Common myeloid progenitor, CD34-positive (primary cell): ENCODE measurements around the gene F5.

Source experiments
- CTCF ChIA-PET: fragments of 350-600 bp; sonication (Branson Sonifier 250); formaldehyde crosslinking; loops from one replicate; lab custom pipeline; 2021; ENCODE audit warnings: antibody characterized with exemption; lab: Charles Lee
- POLR2A ChIA-PET: fragments of 350-600 bp; sonication (Branson Sonifier 250); formaldehyde crosslinking; loops from one replicate; lab custom pipeline; 2021; ENCODE audit warnings: antibody characterized with exemption; lab: Charles Lee
- DNase-seq, 3 donors: peaks; one replicate each; pipeline versions ENCODE4 v3.0.0 to v3.0.0-alpha.2; 2013
- H3K27ac ChIP-seq, 2 experiments: 1 replicate in 1 of 2; 2 replicates in 1 of 2; pipeline ENCODE4 v1.7.0; 2013; ENCODE audit warnings: inconsistent platforms in 2 of 2, low read length in 2 of 2, mild to moderate bottlenecking in 2 of 2, low read depth in 1 of 2, moderate library complexity in 1 of 2; ENCODE audit not compliant: severe bottlenecking in 2 of 2, insufficient read depth in 1 of 2, poor library complexity in 1 of 2
- H3K27me3 ChIP-seq, 5 experiments: replicated peaks in 2 of 5; 1 replicate in 3 of 5; 2 replicates in 2 of 5; pipeline versions ENCODE4 v1.6.1 to v1.7.0; 2013; ENCODE audit warnings: low read length in 4 of 5, mild to moderate bottlenecking in 2 of 5, moderate library complexity in 2 of 5, inconsistent platforms in 1 of 5; ENCODE audit not compliant: insufficient read depth in 5 of 5, control insufficient read depth in 4 of 5
- H3K36me3 ChIP-seq, 4 experiments: 1 replicate in 2 of 4; 2 replicates in 2 of 4; pipeline versions ENCODE4 v1.6.1 to v1.7.0; 2013; ENCODE audit warnings: low read length in 3 of 4, control low read depth in 1 of 4, mild to moderate bottlenecking in 1 of 4; ENCODE audit not compliant: control insufficient read depth in 4 of 4, insufficient read depth in 4 of 4
- H3K4me1 ChIP-seq, 4 experiments: 1 replicate in 3 of 4; 2 replicates in 1 of 4; pipeline versions ENCODE4 v1.6.1 to v1.7.1; 2013; ENCODE audit warnings: low read length in 3 of 4, mild to moderate bottlenecking in 3 of 4, control low read depth in 1 of 4, inconsistent platforms in 1 of 4, moderate library complexity in 1 of 4; ENCODE audit not compliant: control insufficient read depth in 4 of 4, insufficient read depth in 4 of 4; ENCODE audit errors: control extremely low read depth in 1 of 4
- H3K4me3 ChIP-seq, 7 experiments: 1 replicate in 4 of 7; 2 replicates in 3 of 7; pipeline versions ENCODE4 v1.5.1 to v1.7.0; 2013; ENCODE audit warnings: mild to moderate bottlenecking in 7 of 7, low read length in 6 of 7, moderate library complexity in 6 of 7, inconsistent platforms in 2 of 7, low read depth in 2 of 7, control low read depth in 1 of 7; ENCODE audit not compliant: insufficient read depth in 4 of 7, control insufficient read depth in 1 of 7; ENCODE audit errors: extremely low read depth in 1 of 7
- H3K9me3 ChIP-seq, 5 experiments: 1 replicate in 4 of 5; 2 replicates in 1 of 5; pipeline versions ENCODE4 v1.6.1 to v1.7.1; 2013; ENCODE audit warnings: low read length in 4 of 5, mild to moderate bottlenecking in 2 of 5, inconsistent platforms in 1 of 5, low read depth in 1 of 5, moderate library complexity in 1 of 5; ENCODE audit not compliant: control insufficient read depth in 4 of 5, insufficient read depth in 2 of 5; ENCODE audit errors: control extremely low read depth in 1 of 5
- WGBS: methylation state at CpG from one replicate; pipeline ENCODE4 v1.1.5; 2013; ENCODE audit not compliant: insufficient coverage; 5-methylcytosine and 5-hydroxymethylcytosine counted together

Gene F5

GRCh38 chr1:169525391-169525790 lies 60.9 kb downstream of the F5 start:
- peaks cover 17 to 35% (median 23%) of the 10 kb centered on the region in 4 experiments for H3K4me1 ChIP-seq
- no peaks in the 10 kb centered on the region for H3K9me3 ChIP-seq
- DNase-seq: no peak
- WGBS: no CpG with 5 or more reads among the region's 1 CpG
- ChIA-PET CTCF (no interaction called here), POLR2A (no interaction called here)
- H3K36me3 ChIP-seq: no peaks in the 10 kb centered on the region
- H3K4me3 ChIP-seq: no peak overlapping the region
- H3K27ac ChIP-seq: no peak overlapping the region
- no peaks in the 10 kb centered on the region for H3K27me3 ChIP-seq

GRCh38 chr1:169523904-169524303 lies 62.4 kb downstream of the F5 start:
- no peaks in the 10 kb centered on the region for H3K36me3 ChIP-seq
- POLR2A ChIA-PET: no interaction called here

GRCh38 chr1:169521226-169521625 lies 65.1 kb downstream of the F5 start:
- 80% methylated on average over 1 of the region's 1 CpG for WGBS

More at GRCh38 chr1:169523904-169524303, 62.4 kb downstream of the F5 start:
- CTCF ChIA-PET: no interaction called here
- no peak overlapping the region for H3K27ac ChIP-seq
- peaks cover 13 to 28% (median 17%) of the 10 kb centered on the region in 4 experiments for H3K4me1 ChIP-seq
- DNase-seq: no peak
- no peak overlapping the region for H3K4me3 ChIP-seq
- H3K9me3 ChIP-seq: no peaks in the 10 kb centered on the region
- no peaks in the 10 kb centered on the region for H3K27me3 ChIP-seq

DNA sequence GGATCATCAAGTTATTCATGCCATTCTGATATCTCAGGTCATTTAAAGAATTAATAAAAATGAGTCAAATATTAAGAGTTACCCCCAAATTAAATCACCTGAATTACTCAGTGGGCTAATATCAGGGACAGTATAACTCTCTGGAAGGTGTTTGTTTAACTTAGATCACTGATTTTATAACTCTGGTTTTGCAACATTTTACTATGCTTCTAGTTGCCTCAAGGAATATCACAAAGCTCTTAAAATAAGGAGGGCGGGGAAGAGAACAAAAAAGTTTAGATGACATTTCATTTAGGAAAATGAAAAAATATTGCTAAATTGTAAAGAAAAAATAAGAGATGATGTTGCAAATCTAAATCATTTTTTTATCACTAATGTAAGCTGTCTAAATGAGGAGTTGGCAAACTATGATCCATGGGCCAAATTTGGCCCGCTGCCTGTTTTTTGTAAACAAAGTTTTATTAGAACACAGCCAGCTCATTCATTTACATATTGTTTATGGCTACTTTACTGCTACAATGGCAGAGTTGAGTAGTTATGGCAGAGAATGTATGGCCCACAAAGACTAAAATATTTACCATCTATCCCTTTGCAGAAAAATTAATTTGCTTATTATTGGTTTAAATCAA lies 68.6 kb downstream of the F5 start:
- H3K36me3 ChIP-seq: no peaks in the 10 kb centered on the region
- ChIA-PET POLR2A (no interaction called here), CTCF (interaction anchor here (0.8 kb wide), 1 partner anchor 12 kb away, joined by 4 read pairs; no protein-coding TSS in a partner anchor)
- H3K27ac ChIP-seq: no peak overlapping the region
- no peaks in the 10 kb centered on the region for H3K27me3 ChIP-seq
- DNase-seq: no peak
- peaks cover 0 to 13% (median 3%) of the 10 kb centered on the region in 4 experiments for H3K4me1 ChIP-seq
- H3K9me3 ChIP-seq: no peaks in the 10 kb centered on the region
- no CpG with 5 or more reads among the region's 2 CpGs for WGBS
- H3K4me3 ChIP-seq: no peak overlapping the region

More at GRCh38 chr1:169521226-169521625, 65.1 kb downstream of the F5 start:
- ChIA-PET CTCF (interaction anchor here (1.0 kb wide), 1 partner anchor 25 kb away, joined by 3 read pairs; no protein-coding TSS in a partner anchor), POLR2A (no interaction called here)
- H3K4me1 ChIP-seq: peaks cover 0 to 2% (median 0%) of the 10 kb centered on the region in 4 experiments
- DNase-seq: no peak
- H3K36me3 ChIP-seq: no peaks in the 10 kb centered on the region
- H3K27ac ChIP-seq: no peak overlapping the region
- no peak overlapping the region for H3K4me3 ChIP-seq
- no peaks in the 10 kb centered on the region for H3K27me3 ChIP-seq
- no peaks in the 10 kb centered on the region for H3K9me3 ChIP-seq

- DNase-seq: no peak
- no peaks in the 10 kb centered on the region for H3K9me3 ChIP-seq
- ChIA-PET CTCF (no interaction called here), POLR2A (no interaction called here)
- H3K4me1 ChIP-seq: peaks cover 0 to 13% (median 3%) of the 10 kb centered on the region in 4 experiments
- H3K36me3 ChIP-seq: no peaks in the 10 kb centered on the region
- H3K27me3 ChIP-seq: no peaks in the 10 kb centered on the region
- no peak overlapping the region for H3K27ac ChIP-seq
- H3K4me3 ChIP-seq: no peak overlapping the region
Observed at GRCh38 chr1:169515641-169516040, 70.6 kb downstream of the F5 start.

DNA sequence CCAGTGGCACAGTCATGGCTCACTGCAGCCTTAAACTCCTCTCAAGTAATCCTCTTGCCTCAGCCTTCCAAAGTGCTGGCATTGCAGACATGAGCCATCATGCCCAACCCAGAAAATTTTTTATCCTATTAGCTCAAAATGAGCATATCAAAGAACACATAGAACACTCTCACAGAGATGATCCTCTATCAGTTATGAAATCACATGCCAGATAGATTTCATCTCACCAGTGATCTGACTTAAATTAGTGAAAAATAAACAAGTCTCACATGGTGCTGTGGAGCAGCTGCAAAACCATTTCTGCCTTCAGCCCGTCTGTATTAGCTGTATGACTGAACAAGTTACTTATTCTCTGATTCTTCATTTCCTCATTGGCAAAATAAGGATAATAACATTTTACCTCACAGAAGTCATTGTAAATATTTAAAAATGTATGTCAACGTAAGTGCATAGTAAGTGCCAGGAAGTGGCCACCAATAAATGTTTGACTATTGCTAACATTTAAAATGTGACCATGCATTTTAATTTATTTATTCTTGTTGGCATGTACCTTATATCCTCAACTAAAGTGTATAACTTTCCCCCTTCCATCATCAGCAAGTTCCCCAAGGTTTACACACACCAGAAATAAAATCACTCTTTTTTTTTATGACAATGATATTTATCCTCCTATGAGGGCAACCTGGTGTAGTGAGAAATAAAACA lies 71.6 kb downstream of the F5 start:
- DNase-seq: no peak
- POLR2A ChIA-PET: no interaction called here
- H3K4me1 ChIP-seq: peaks cover 0 to 16% (median 8%) of the 10 kb centered on the region in 4 experiments
- H3K36me3 ChIP-seq: no peaks in the 10 kb centered on the region
- H3K27me3 ChIP-seq: no peaks in the 10 kb centered on the region
- H3K9me3 ChIP-seq: no peaks in the 10 kb centered on the region
- CTCF ChIA-PET: no interaction called here
- no CpG with 5 or more reads among the region's 2 CpGs for WGBS
- no peak overlapping the region for H3K4me3 ChIP-seq
- H3K27ac ChIP-seq: no peak overlapping the region

- H3K4me1 ChIP-seq: peaks cover 3 to 24% (median 14%) of the 10 kb centered on the region in 4 experiments
- no peaks in the 10 kb centered on the region for H3K36me3 ChIP-seq
- H3K27ac ChIP-seq: no peak overlapping the region
- no peaks in the 10 kb centered on the region for H3K9me3 ChIP-seq
- peak in 1 of 3 donors; percentile 45 for DNase-seq
- ChIA-PET POLR2A (no interaction called here), CTCF (no interaction called here)
- H3K27me3 ChIP-seq: no peaks in the 10 kb centered on the region
- no peak overlapping the region for H3K4me3 ChIP-seq
Observed at GRCh38 chr1:169513208-169513607, 73.1 kb downstream of the F5 start.
